GM12801 (cell line): ENCODE data around the gene REV3L.

Experiments
- TF ChIP-seq, protein P1 (sequence below): IDR thresholded peaks from one replicate; pipeline ENCODE4 v1.5.1; 2011; ENCODE audit warnings: control low read depth; ENCODE audit not compliant: insufficient read length; ENCODE audit errors: extremely low read depth

Gene REV3L

DNA sequence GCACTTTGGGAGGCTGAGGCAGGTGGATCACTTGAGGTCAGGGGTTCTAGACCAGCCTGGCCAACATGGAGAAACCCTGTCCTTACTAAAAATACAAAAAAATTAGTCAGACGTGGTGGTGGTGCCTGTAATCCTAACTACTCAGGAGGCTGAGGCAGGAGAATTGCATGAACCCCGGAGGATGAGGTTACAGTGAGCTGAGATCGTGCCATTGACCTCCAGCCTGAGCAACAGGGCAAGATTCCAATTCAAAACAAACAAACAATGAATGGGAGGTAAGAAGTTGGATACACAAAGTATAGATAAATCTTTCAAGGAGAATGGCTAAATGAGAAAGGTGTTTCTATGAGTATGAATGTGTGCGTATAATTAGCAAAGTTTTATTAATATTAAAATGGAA, 75.3 kb downstream of the REV3L start:
- TF ChIP-seq, protein P1, sequence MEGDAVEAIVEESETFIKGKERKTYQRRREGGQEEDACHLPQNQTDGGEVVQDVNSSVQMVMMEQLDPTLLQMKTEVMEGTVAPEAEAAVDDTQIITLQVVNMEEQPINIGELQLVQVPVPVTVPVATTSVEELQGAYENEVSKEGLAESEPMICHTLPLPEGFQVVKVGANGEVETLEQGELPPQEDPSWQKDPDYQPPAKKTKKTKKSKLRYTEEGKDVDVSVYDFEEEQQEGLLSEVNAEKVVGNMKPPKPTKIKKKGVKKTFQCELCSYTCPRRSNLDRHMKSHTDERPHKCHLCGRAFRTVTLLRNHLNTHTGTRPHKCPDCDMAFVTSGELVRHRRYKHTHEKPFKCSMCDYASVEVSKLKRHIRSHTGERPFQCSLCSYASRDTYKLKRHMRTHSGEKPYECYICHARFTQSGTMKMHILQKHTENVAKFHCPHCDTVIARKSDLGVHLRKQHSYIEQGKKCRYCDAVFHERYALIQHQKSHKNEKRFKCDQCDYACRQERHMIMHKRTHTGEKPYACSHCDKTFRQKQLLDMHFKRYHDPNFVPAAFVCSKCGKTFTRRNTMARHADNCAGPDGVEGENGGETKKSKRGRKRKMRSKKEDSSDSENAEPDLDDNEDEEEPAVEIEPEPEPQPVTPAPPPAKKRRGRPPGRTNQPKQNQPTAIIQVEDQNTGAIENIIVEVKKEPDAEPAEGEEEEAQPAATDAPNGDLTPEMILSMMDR: no peak

DNA sequence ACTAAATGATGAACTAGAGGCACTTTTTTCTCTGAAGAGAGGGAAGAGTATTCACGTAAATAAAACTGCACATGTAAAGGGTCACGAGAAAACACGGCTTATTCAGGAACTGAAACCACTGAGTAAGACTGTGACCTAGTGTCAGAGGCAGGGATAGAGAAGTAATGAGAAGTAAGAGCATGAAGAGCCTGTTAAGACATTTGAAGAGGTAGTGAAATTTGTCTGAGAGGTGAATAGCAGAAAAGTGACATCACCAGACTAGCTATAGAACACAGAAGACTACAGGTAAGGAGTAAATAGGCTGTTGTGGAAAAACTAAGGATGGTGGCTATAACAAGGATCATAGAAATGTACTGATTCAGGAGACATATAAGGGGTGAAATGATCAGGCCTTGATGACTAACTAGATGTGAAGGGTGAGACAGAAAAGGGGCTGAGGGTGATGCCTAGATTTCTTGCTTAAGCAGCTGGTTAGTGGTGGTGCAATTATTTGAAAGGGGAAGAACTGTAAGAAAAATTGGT, 76.8 kb downstream of the REV3L start:
- TF ChIP-seq, protein P1: no peak

DNA sequence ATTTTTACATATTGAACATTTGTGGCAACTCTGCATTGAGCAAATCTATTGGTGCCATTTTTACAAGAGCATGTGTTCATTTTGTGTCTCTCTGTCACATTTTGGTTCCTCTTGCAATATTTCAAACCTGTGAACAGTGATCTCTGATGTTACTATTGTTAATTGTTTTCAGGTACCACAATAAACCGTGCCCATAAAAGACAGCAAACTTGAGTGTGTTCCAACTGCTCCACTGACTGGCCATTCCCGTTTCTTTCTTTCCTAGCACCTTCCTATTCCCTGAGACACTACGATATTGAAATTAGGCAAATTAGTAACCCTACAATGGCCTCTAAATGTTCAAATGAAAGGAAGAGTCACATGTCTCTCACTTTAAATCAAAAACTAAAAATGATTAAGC, 79.6 kb downstream of the REV3L start:
- TF ChIP-seq, protein P1: no peak

DNA sequence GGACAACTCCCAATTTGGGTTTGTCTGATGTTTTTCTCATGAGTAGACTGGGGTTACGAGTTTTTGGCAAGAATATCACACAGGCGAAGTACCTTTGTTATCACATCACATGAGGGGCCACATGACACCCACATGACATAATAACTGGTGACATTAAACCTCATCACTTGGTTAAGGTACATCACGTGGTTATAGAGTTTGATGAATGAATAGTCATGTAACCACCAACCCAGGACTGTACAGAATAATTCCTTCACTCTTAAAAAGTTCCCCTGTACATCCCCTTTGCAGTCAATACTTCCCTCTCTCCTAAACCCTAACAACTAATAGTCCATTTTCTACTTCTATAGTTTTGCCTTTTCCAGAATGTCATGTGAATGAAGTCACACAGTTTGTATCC, 83.4 kb downstream of the REV3L start:
- TF ChIP-seq, protein P1: no peak

DNA sequence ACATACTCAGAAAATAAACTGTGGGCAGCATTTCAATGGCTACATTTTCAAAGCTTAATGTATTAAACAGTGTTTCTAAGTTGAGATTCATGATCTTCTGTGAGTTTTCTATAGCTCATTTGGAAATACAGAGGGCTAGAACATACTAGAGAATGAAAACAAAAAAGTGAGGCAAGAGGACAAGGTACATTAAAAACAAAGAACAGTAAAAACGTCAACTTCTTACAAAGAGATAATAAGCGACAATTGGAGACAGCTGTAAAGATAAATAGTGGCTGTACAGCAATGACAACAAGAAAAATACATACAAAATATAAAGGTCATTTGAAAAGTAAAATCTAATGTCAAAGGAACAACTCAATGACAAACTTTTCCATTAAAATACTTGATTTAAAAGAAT, 94.3 kb downstream of the REV3L start:
- TF ChIP-seq, protein P1: no peak

DNA sequence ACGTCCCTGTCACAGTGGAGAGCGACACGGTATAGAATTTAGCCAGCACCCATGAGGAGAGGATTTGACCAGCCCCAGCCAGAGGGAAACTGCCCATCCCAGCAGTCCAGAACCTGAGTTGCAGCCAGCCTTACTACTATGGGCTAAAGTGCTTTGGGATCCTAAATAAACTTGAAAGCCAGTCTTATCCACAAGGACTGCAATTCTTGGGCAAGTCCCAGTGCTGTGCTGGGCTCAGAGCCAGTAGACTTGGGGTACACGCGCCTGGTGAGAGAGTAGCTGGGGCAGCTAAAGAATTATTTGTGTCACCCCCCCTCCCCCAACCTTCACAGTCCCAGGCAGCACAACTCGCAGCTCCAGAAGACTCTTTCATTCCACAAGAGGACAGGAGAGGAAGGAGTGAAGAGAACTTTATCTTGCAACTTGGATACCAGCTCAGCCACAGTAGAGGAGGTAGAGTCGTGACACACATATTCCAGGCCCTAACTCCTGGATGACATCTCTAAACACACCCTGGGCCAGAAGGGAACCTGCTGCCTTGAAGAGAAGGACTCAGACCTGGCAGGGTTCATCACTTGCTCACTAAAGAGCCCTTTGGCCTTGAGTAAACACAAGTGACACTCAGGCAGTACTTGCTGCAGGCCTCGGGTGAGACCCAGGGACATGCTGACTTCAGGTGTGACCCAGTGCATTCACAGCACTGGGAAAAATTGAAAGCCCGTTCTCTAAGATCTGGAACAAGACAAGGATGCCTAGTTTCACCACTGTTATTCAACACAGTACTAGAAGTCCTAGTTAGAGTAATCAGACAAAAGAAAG, 100.3 kb downstream of the REV3L start:
- TF ChIP-seq, protein P1: no peak

DNA sequence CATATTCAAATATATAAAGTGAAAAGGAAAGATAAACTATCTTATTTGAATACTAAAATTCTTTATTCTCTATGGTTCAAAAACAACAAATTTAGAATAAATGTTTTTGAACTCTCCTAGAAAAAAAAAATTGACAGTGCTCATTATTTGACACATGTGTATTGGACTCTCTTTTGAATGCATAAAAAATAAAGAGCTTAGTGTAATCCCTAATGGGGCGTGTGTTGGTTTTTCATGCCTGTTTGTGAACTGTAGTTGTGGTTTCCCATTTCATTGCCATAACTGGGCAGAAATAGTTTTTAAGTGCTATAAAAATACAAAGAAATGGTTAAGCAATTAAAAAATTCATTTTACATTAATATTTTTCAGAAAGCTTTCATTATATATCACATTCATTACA, 101.3 kb downstream of the REV3L start:
- TF ChIP-seq, protein P1: no peak
